Endothelial cell of hepatic sinusoid (primary cell): ENCODE data around the gene TELO2.

Source experiments
- in situ Hi-C: cut with HindIII; loops from 2 replicates; pipeline ENCODE4 v1.10.0; 2017; ENCODE audit warnings: low sequenced_read_pairs

The TELO2 gene

DNA sequence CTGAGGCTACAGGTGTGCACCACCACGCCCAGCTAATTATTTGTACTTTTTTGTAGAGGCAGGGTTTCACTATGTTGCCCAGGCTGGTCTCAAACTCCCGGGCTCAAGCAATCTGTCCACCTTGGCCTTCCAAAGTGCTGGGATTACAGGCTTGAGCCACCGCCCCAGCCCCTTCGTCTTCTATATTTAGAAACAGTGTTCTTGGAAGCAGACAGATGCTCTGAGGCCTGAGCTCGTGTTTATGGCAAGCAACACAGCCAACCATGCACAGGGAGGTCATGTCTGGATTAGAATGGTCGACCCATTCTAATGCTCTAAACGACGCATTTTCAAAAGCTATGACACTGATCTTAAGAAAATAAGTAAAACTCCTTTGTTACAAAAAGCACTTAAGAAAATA is 56.9 kb downstream of the TELO2 start:
- in situ Hi-C loops = loop anchor here (25.0 kb wide), 1 partner anchor 163 kb away; no protein-coding TSS in a partner anchor

DNA sequence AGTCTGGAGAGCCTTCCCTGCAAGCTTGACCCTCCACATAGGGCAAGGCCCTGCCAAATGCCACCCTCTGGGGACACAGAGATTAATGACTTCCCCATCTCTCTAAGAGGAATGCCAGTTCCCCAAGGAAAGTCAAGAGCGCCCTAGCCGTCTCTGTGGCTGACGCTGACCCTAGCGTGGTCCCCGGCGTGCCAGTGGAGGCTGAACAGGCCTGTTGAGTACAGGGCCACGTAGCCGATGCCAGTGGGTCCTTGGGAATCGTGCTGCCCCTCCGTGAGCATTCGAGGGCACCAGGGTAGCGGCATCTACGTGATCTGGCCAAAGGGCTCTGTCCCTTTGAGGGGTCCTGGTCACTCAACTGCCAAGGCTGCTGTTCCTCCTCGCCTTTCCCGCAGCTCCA is 57.5 kb downstream of the TELO2 start:
- in situ Hi-C loops = loop anchor here (25.0 kb wide), 1 partner anchor 163 kb away; no protein-coding TSS in a partner anchor

DNA sequence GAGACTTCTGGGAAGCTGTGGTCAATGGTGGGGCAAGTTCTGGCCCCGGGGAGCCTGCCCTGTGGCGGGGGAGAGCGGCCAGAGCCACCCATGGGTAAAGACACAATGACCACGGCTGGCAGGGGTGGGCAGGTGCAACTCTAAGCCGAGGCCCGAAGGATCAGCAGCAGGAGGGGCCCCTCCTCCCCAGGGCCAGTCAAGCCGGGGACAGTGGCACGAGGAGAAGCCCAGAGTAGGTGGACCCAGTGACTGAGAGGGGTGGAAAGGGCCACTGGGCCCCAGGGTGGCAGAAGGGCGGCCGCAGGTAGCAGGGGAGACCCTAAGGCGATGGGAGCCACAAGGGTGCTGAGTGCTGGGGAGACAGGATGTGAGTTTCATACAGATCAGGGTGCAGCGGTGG is 58.0 kb downstream of the TELO2 start:
- in situ Hi-C loops = loop anchor here (25.0 kb wide), 1 partner anchor 164 kb away; no protein-coding TSS in a partner anchor

DNA sequence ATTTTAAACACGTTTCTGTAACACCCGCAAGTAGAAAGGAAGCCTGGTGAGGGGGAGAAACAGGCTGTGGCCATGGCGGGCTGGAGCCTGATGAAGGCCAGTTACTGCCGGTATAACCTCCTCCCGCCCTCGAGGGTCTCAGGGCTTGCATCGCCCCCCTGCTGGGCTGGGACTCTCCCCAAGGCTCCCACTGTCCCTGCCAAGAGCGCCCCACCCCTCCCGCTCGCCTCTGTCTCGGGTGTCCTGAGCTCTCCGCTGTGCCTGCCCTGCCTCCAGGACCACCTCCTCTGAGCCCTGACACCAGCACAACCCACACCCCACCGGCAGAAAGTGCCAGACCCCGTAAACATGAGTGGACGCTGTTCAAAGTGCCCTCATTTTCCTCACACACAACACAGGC is 59.0 kb downstream of the TELO2 start:
- in situ Hi-C loops = loop anchor here (25.0 kb wide), 1 partner anchor 165 kb away; no protein-coding TSS in a partner anchor

DNA sequence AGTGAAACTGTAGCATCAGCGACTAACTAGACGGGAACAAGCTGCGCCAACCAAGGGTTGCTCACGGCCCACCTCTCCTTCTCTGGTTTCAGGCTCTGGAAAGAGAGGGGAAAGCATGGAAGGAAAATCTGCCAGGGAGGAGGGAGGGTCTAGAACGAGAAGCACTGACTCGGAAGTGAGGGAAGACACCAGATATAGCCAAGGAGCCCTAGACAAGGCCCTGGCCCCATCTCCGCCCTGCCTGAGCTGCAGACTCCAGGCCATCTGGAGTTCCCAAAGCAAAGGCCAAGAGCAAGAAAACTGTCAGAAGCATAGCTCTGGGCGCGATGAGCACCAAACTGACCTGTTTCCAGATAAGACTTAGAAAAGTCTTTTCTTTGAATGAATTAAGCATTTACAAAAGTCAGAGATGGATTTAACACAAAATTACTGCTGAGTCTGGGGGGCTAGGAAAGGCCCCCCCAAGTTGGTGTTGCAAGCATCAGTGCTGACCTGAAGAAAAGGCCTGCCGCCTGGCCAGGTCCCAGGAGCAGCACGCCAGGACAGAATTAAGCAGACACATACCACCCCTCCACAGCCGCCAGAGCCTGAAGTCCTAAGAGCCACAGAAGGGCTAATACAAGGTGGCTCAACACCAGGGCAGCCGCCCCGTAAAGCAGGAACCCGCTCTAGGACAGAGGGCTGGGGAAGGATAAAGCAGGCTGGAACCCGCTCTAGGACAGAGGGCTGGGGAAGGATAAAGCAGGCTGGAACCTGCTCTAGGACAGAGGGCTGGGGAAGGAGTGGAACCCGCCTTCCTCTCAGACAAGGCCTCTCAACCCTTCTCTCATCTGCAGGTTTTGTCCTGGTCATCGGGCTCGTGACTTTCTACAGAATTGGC is 61.0 kb downstream of the TELO2 start:
- in situ Hi-C loops = loop anchor here (25.0 kb wide), 1 partner anchor 167 kb away; no protein-coding TSS in a partner anchor

DNA sequence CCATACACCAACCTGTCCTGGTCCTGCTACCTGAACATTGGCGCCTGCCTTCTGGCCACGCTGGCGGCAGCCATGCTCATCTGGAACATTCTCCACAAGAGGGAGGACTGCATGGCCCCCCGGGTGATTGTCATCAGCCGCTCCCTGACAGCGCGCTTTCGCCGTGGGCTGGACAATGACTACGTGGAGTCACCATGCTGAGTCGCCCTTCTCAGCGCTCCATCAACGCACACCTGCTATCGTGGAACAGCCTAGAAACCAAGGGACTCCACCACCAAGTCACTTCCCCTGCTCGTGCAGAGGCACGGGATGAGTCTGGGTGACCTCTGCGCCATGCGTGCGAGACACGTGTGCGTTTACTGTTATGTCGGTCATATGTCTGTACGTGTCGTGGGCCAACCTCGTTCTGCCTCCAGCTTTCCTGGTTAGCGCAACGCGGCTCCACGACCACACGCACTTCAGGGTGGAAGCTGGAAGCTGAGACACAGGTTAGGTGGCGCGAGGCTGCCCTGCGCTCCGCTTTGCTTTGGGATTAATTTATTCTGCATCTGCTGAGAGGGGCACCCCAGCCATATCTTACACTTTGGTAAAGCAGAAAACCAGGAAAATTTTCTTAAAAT is 61.8 kb downstream of the TELO2 start:
- in situ Hi-C loops = loop anchor here (25.0 kb wide), 1 partner anchor 168 kb away; no protein-coding TSS in a partner anchor

DNA sequence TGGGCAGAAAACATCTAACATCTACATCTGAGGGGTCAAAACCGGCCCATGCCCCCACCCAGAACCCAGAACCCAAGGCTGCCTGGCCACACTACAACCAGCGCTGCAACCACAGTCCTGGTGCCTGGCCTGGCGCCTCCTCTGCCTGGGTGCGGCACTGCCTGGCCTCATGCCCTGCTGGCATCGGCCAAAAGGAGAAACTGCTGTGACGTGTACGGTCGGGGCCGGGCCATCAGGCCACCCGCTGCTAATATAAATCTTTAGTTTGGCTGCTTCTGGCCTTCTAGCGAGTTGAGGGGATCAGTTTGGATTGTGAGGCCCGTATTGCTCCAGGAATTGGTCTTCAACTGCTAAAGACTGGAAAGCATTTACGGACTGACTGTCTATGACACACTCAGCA is 63.1 kb downstream of the TELO2 start:
- in situ Hi-C loops = loop anchor here (25.0 kb wide), 1 partner anchor 169 kb away; no protein-coding TSS in a partner anchor

DNA sequence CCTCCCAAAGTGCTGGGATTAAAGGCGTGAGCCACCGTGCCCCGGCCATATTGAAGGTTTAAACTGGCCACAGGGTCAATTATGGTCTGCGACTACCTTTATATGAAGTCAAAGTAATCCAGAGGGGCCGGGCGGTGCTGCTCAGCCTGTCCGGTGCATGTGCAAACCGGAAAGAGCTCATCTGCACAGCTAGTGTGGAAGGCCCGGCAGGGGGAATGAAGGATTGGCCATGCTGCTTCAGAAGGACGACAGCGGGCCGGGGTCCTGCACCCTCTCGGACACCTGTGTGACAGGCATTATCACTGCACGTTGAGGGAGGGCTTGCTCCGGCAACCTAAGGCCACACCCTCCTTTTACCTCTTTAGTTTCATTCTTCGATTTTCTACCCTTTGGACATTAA is 63.9 kb downstream of the TELO2 start:
- in situ Hi-C loops = loop anchor here (25.0 kb wide), 1 partner anchor 170 kb away; no protein-coding TSS in a partner anchor

DNA sequence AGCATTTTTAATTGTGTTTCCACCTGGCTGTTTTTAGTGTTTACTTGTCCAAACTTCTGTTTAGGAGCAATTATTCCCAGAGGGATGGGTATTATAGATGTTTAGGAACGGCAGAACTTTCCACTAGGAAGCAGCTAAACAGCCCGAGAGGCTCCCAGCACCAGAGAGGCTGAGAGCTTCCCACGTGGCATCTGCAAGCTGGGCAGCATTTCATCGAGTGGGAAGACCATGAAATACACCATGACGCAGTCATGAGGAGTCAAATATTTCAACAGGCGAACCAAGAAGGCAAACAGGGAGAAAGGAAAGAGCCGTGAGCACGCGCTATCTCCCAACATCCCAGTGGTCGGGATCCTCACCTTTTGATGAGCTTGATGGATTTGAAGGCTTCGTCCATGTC is 64.4 kb downstream of the TELO2 start:
- in situ Hi-C loops = loop anchor here (25.0 kb wide), 1 partner anchor 170 kb away; no protein-coding TSS in a partner anchor

DNA sequence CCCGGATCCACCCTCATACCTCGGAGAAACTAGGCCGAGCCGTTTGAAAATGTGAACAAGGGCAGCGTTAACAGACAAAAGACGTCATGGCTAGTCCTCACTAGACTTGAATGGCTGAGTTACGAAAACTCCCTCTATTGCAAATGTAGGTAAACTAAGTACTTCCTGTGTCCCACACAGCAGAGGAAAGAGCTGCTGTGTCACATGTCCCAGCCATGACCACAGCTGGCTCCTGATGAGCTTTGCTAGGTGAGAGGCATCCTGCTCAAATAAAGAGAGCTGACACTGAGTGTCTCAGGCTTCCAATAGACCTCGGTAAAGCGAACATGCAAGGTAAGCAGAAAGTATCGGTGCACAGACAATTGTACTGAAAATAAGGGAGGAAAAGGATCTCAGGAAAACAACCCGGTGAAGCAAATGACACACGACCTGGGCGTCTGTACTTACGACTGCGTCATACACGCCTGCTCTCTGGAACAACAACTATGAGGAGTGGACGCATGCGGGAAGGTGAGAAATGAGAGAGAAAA is 66.4 kb downstream of the TELO2 start:
- in situ Hi-C loops = loop anchor here (25.0 kb wide), 1 partner anchor 172 kb away; no protein-coding TSS in a partner anchor
